Ascending aorta (tissue), 2 donors: Measurements from ENCODE around the gene UMAD1. TPM values are rescaled to one million over a fixed set of nuclear protein-coding genes. Genes with fewer than 3 reads are reported as not detected.
"Not testable (repeated sequence)": the region's sequence is repeated elsewhere in the genome, so short reads cannot be mapped to it uniquely, and the experiment has no call there.

Experiments
- DNase-seq, 2 donors: peaks; one replicate each; pipeline ENCODE4 v3.0.0-alpha.2; 2019; ENCODE audit warnings: low spot score in 2 of 2
- H3K27ac ChIP-seq, 2 donors: fragments of 200-600 bp; sonication (generic); one replicate each; pipeline ENCODE4 v1.5.1; 2016 to 2017; ENCODE audit warnings: mild to moderate bottlenecking in 1 of 2
- H3K27me3 ChIP-seq: fragments of 200-600 bp; sonication (generic); one replicate; pipeline ENCODE4 v1.5.1; 2017
- H3K36me3 ChIP-seq, 2 donors: fragments of 200-600 bp; sonication (generic); one replicate each; pipeline ENCODE4 v1.5.1; 2016
- H3K4me1 ChIP-seq, 2 donors: fragments of 200-600 bp; sonication (generic); one replicate each; pipeline ENCODE4 v1.5.1; 2016 to 2017; ENCODE audit warnings: mild to moderate bottlenecking in 1 of 2
- H3K4me3 ChIP-seq, 2 donors: fragments of 200-600 bp; sonication (generic); one replicate each; pipeline ENCODE4 v1.5.1; 2016 to 2017; ENCODE audit warnings: mild to moderate bottlenecking in 1 of 2
- H3K9me3 ChIP-seq, 2 donors: fragments of 200-600 bp; sonication (generic); one replicate each; pipeline ENCODE4 v1.5.1; 2016
- intact Hi-C: fragments of 100-400 bp; cut with DNase I; formaldehyde crosslinking; loops from one replicate; pipeline ENCODE4 v1.15.1; 2023
- total RNA-seq: library from RNA; depleted of rRNA; stranded (reverse); fragments of >200 nt; gene quantifications from one replicate; pipeline ENCODE4 v1.1.0, GENCODE V29; 2016
- TF ChIP-seq, protein P1 (sequence below), 3 experiments: fragments of 200-600 bp in 2 of 3; fragments of 450-650 bp in 1 of 3; sonication (generic) in 2 of 3; IDR thresholded peaks; one replicate each; pipeline ENCODE4 v1.5.1; 2016 to 2019; ENCODE audit warnings: antibody characterized with exemption in 3 of 3, mild to moderate bottlenecking in 1 of 3, moderate library complexity in 1 of 3

Gene UMAD1
- total RNA-seq, 1 donor from 2014 or later = 17.7 TPM

DNA sequence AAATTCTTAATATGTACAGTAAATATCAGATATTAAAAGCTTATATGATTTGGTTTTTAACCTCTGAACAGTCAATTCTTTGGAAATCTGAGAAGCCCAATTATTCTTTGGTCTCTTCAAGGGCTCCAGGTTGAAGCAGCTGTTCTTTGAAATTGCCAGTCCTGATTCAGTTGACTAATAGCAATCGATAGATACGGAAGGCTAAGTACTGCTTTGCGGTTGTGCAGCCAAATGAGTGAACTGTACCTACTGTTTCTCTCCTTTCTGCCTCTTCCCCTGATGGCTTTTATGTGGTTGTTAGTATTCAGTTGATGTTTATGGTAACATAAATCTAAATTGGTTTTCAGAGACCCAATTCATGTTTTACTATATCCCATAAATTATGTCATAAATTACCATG, 181.0 kb downstream of the UMAD1 start:
- no peak overlapping the region for H3K4me3 ChIP-seq
- no peak for DNase-seq
- TF ChIP-seq, protein P1, sequence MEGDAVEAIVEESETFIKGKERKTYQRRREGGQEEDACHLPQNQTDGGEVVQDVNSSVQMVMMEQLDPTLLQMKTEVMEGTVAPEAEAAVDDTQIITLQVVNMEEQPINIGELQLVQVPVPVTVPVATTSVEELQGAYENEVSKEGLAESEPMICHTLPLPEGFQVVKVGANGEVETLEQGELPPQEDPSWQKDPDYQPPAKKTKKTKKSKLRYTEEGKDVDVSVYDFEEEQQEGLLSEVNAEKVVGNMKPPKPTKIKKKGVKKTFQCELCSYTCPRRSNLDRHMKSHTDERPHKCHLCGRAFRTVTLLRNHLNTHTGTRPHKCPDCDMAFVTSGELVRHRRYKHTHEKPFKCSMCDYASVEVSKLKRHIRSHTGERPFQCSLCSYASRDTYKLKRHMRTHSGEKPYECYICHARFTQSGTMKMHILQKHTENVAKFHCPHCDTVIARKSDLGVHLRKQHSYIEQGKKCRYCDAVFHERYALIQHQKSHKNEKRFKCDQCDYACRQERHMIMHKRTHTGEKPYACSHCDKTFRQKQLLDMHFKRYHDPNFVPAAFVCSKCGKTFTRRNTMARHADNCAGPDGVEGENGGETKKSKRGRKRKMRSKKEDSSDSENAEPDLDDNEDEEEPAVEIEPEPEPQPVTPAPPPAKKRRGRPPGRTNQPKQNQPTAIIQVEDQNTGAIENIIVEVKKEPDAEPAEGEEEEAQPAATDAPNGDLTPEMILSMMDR (IDR thresholded peaks at IDR 0.05) = no peak
- H3K27ac ChIP-seq = no peak overlapping the region
- no peaks in the 10 kb centered on the region for H3K36me3 ChIP-seq
- no peaks in the 10 kb centered on the region for H3K27me3 ChIP-seq
- no peaks in the 10 kb centered on the region for H3K9me3 ChIP-seq
- H3K4me1 ChIP-seq = no peaks in the 10 kb centered on the region
- intact Hi-C loops = no loop called here

DNA sequence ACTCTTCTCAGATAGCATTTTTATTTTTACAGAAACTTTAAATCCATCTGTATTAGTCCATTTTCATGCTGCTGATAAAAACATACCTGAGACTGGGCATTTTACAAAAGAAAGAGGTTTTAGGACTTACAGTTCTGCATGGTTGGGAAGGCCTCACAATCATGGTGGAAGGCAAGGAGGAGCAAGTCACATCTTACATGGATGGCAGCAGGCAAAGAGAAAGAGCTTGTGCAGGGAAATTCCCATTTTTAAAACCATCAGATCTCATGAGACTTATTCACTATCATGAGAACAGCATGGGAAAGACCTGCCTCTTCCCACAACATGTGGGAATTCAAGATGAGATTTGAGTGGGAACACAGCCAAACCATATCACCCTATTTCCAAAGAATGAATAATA, 184.7 kb downstream of the UMAD1 start:
- intact Hi-C loops, DNase-seq, H3K27ac ChIP-seq, H3K9me3 ChIP-seq, H3K4me1 ChIP-seq, H3K27me3 ChIP-seq, H3K36me3 ChIP-seq, H3K4me3 ChIP-seq: not testable (repeated sequence)

DNA sequence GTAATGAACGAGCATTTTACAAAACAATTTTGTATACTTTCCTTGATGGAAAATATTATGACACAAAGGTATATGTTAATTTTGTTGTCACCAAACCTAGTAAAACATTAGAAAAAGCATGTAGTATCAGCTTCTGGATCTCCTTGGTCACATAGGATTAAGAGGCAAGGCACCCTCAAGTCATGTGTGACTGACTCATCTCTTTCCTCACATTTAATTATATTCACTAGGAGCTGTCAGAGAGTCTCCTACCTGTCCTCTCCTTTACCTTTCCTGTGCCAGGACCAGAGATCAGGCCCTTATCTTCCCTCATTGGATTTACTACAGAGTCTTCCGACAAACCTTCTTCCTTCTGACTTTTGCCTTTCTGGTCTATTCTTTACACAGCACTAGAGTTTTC, 189.1 kb downstream of the UMAD1 start:
- Histone ChIP-seq H3K9me3 (no peaks in the 10 kb centered on the region), H3K36me3 (no peaks in the 10 kb centered on the region), H3K4me3 (no peak overlapping the region), H3K27ac (no peak overlapping the region), H3K4me1 (no peaks in the 10 kb centered on the region), H3K27me3 (no peaks in the 10 kb centered on the region)
- intact Hi-C loops = no loop called here
- TF ChIP-seq, protein P1 (IDR thresholded peaks at IDR 0.05) = no peak
- DNase-seq = no peak

DNA sequence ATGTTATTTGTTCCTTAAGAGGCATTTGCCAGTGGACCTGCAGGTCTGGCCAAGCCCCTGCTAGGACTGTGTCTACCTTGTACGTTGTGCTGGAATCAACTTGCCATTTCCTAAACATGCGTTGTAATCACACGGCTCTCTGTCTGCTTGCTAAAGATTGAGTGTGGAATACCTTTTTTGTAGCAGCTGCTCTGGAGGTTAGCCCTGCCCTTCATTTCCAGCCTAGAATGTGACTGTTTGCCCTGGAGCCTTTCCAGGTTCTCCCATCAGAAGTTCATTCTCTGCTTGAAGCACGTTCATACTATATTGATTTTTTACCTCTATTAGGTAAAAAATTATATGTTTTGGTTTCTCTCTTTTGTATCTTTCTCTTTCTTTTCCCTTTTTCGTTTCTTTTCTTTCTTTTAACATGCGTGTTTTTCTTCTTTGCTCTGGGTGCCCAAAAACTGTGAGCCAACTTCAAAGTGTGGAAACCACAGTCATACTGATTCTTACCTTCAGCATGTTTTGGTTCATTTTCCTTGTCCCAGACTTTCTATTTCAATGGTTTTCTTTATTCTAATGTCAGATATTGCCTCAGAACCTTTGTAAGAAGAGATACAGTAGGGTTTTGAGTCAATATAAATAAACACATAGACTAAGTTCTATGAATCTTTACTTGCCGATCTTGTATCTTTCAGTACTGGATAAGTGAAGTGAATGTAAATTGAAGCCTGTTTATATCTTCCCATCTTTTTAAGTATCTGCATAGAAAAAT, 189.7 kb downstream of the UMAD1 start:
- no peak overlapping the region for H3K4me3 ChIP-seq
- no peaks in the 10 kb centered on the region for H3K36me3 ChIP-seq
- H3K27me3 ChIP-seq = no peaks in the 10 kb centered on the region
- DNase-seq = no peak
- H3K9me3 ChIP-seq = no peaks in the 10 kb centered on the region
- intact Hi-C loops = no loop called here
- TF ChIP-seq, protein P1 (IDR thresholded peaks at IDR 0.05) = no peak
- no peak overlapping the region for H3K27ac ChIP-seq
- H3K4me1 ChIP-seq = no peaks in the 10 kb centered on the region

DNA sequence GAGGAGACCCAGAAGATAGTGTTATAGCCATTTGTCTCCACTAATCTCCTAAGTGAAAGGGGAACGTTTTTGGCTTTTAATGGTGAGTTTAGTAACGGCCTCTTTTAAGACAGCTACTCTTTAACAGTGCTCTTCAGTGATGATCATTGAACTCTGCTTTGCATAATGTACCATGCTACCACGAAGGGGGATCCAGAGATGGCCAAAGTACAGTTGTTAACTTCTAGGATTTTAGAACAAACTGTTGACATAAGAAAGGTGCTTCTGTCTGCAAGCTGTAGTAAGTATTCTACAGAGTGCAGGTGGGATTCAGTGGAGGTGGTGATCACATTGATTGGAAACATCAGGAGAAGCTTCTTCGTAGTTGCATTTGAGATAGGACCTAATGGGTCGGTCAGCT, 192.0 kb downstream of the UMAD1 start:
- H3K4me3 ChIP-seq = no peak overlapping the region
- H3K36me3 ChIP-seq = no peaks in the 10 kb centered on the region
- H3K27me3 ChIP-seq = no peaks in the 10 kb centered on the region
- intact Hi-C loops = no loop called here
- TF ChIP-seq, protein P1 (IDR thresholded peaks at IDR 0.05) = no peak
- H3K4me1 ChIP-seq = no peaks in the 10 kb centered on the region
- no peak for DNase-seq
- no peak overlapping the region for H3K27ac ChIP-seq
- H3K9me3 ChIP-seq = no peaks in the 10 kb centered on the region

DNA sequence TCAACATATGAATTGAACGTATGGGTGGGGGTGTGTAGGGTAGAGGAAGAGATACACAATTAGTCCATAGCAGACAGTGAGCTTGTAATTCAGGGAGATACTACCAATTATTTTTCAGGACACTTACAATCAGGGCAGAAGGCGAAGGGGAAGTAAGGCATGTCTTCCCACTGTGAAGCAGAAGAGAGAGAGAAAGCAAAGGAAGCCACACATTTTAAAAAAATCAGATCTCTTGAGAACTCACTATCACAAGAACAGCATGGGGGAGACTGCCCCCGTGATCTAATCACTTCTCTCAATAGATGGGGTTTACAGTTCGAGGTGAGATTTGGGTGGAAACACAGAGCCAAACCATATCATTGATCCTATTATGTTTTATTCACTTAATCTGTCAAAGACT, 194.2 kb downstream of the UMAD1 start:
- Histone ChIP-seq H3K4me1 (no peaks in the 10 kb centered on the region), H3K27me3 (no peaks in the 10 kb centered on the region), H3K9me3 (no peaks in the 10 kb centered on the region), H3K27ac (no peak overlapping the region), H3K36me3 (no peaks in the 10 kb centered on the region), H3K4me3 (no peak overlapping the region)
- TF ChIP-seq, protein P1 (IDR thresholded peaks at IDR 0.05) = no peak
- intact Hi-C loops = no loop called here
- no peak for DNase-seq
